Measurements from ENCODE around the gene BIRC7.

DNA sequence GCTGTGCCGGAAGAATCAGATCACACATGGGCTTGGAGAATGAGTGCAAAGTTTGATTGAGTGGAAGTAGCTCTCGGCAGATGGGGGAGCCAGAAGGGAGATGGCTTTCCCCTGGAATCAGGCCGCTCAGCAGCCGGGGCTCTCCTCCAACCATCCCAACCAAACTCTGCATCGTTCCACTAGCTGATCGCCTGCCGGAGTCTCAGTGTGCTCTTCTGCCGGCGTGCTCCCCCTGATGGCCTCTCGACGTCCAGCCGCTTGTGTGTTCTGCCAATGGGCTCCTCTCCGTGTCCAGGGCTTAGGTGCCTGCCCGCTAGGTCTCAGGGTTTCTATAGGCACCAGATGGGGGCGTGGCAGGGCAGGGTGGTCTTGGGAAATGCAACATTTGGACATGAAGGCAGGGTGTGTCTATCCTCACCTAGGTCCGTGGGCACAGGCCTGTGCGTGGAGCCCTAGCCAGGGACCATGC, 4.9 kb upstream of the BIRC7 start:
- no peak for TF ChIP-seq POLR2AphosphoS5 (IDR thresholded peaks at IDR 0.05; ENCODE audit: low read depth, low read length)
- no peak for TF ChIP-seq POLR2A (IDR thresholded peaks at IDR 0.05; ENCODE audit: low read depth, low read length)
